Rectal smooth muscle tissue (tissue), 1 donor: ENCODE data around the gene FOXR1.

Source experiments
- H3K27ac ChIP-seq: one replicate; pipeline ENCODE4 v1.7.0; 2013; ENCODE audit warnings: low read depth, low read length, inconsistent platforms
- H3K27me3 ChIP-seq: one replicate; pipeline ENCODE4 v1.7.0; 2013; ENCODE audit warnings: low read length; ENCODE audit not compliant: control insufficient read depth, insufficient read depth
- H3K36me3 ChIP-seq: one replicate; pipeline ENCODE4 v1.7.0; 2013; ENCODE audit warnings: low read length; ENCODE audit not compliant: control insufficient read depth, insufficient read depth
- H3K4me1 ChIP-seq: one replicate; pipeline ENCODE4 v1.7.0; 2013; ENCODE audit warnings: low read length; ENCODE audit not compliant: control insufficient read depth, insufficient read depth
- H3K4me3 ChIP-seq: one replicate; pipeline ENCODE4 v1.7.0; 2013; ENCODE audit warnings: low read length
- H3K9ac ChIP-seq: one replicate; pipeline ENCODE4 v1.7.0; 2013; ENCODE audit warnings: low read length

The FOXR1 gene, protein sequence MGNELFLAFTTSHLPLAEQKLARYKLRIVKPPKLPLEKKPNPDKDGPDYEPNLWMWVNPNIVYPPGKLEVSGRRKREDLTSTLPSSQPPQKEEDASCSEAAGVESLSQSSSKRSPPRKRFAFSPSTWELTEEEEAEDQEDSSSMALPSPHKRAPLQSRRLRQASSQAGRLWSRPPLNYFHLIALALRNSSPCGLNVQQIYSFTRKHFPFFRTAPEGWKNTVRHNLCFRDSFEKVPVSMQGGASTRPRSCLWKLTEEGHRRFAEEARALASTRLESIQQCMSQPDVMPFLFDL

GRCh38 chr11:118971646-118972045 is at the start of gene FOXR1:
Gene FOXR1, plus strand, starts transcription at chr11:118971761. Its CDS starts 171 bp downstream, at chr11:118971932.
- Histone ChIP-seq H3K4me3 (no peak within 1 kb of the TSS), H3K27me3 (no peaks in the 10 kb centered on the region), H3K9ac (no peak within 1 kb of the TSS), H3K4me1 (no peaks in the 10 kb centered on the region), H3K27ac (no peak within 1 kb of the TSS), H3K36me3 (no peaks in the 10 kb centered on the region)

DNA sequence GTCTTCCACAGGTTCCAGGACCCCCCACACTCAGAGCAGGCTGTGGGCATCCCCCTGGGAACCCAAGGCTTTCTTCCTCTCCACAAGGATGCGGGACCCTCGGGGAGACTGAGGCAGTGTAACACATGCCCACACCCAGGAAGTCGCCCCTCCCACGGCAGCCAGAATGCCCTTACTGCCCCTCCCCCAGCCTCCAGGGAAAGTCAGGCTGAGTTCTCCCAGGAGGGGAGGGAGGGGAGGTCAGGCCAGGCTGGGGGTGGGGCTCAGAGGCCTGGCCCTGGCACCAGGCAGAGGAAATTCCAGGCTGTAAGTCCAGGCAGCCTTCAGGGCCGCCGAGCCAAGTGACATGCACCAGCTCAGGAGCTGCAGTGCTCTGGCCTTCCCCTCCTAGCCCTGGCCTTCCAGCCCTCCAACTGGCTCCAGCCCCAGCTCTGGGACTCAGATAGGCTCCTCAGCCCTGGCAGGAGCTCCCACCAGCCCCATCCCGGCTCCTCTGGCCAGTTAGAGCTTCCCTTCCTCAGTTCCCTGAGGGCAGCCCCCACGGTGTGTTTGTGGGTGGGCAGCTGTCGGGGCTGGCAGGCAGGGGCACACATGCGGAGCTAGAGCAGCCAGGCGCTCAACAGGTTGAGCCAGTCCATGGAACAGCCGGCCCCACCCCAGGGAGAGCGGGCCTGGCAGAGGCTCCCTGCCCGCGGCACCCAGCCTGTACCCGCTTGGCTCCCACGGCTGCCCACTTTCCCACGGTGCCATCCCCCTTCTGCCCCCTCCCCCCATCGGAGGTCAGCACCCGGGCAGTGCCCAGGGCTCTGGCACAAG is 49.4 kb upstream of the FOXR1 start:
- peak overlapping the region; percentile 81 for H3K4me3 ChIP-seq
- no peaks in the 10 kb centered on the region for H3K27me3 ChIP-seq
- H3K36me3 ChIP-seq = no peaks in the 10 kb centered on the region
- peaks cover 55% of the 10 kb centered on the region for H3K4me1 ChIP-seq
- peak overlapping the region; percentile 91 for H3K27ac ChIP-seq
- H3K9ac ChIP-seq = peak overlapping the region; percentile 64

GRCh38 chr11:118922745-118923627 is 48.6 kb upstream of the FOXR1 start:
- Histone ChIP-seq H3K27ac (peak overlapping the region; percentile 91), H3K4me3 (peak overlapping the region; percentile 81), H3K9ac (peak overlapping the region; percentile 94), H3K4me1 (peaks cover 52% of the 10 kb centered on the region), H3K27me3 (no peaks in the 10 kb centered on the region), H3K36me3 (no peaks in the 10 kb centered on the region)

- Histone ChIP-seq H3K4me1 (peaks cover 51% of the 10 kb centered on the region), H3K27me3 (no peaks in the 10 kb centered on the region), H3K36me3 (no peaks in the 10 kb centered on the region), H3K9ac (peak overlapping the region; percentile 94), H3K27ac (peak overlapping the region; percentile 90), H3K4me3 (peak overlapping the region; percentile 81)
Observed at GRCh38 chr11:118923721-118924587, 47.6 kb upstream of the FOXR1 start.

- Histone ChIP-seq H3K27me3 (no peaks in the 10 kb centered on the region), H3K4me3 (peak overlapping the region; percentile 81), H3K36me3 (no peaks in the 10 kb centered on the region), H3K9ac (peak overlapping the region; percentile 94), H3K4me1 (peaks cover 42% of the 10 kb centered on the region), H3K27ac (peak overlapping the region; percentile 90)
Observed at GRCh38 chr11:118924591-118925585, 46.7 kb upstream of the FOXR1 start.

DNA sequence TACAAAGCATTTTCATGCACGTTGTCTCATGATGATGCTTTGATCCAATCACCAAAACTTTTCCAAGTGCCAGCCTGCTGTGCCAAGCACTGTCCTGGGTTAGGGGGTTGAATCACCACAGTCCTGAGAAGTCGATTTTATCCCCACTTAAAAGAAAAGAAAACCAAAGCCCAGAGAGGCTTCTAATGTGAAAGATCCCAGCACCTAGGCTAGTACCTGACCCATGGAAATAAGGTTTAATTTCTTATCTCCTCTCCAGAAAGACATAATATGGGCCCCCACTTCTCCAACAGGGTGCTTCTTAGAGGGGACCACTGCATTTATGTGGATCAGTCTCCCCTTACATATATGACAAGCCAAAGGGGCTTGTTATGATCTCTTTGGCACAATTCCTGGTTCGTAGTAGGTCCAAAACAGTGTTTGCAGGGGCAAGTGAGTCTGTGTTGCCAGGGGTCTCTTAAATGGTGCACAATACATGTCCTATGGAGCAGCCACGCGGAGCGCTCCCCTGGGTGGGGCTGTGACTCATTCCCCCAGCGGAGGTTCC is 43.9 kb upstream of the FOXR1 start:
- no peaks in the 10 kb centered on the region for H3K36me3 ChIP-seq
- H3K27ac ChIP-seq = peak overlapping the region; percentile 97
- H3K4me1 ChIP-seq = peaks cover 22% of the 10 kb centered on the region
- no peak overlapping the region for H3K9ac ChIP-seq
- H3K4me3 ChIP-seq = peak overlapping the region; percentile 74
- H3K27me3 ChIP-seq = no peaks in the 10 kb centered on the region

GRCh38 chr11:118928101-118928869 is 43.3 kb upstream of the FOXR1 start:
- peak overlapping the region; percentile 74 for H3K4me3 ChIP-seq
- peak overlapping the region; percentile 97 for H3K27ac ChIP-seq
- H3K27me3 ChIP-seq = no peaks in the 10 kb centered on the region
- peak overlapping the region; percentile 82 for H3K9ac ChIP-seq
- H3K36me3 ChIP-seq = no peaks in the 10 kb centered on the region
- H3K4me1 ChIP-seq = peaks cover 24% of the 10 kb centered on the region

GRCh38 chr11:118928870-118929500 is 42.6 kb upstream of the FOXR1 start:
- Histone ChIP-seq H3K4me3 (peak overlapping the region; percentile 74), H3K4me1 (peaks cover 23% of the 10 kb centered on the region), H3K27me3 (no peaks in the 10 kb centered on the region), H3K36me3 (no peaks in the 10 kb centered on the region), H3K9ac (peak overlapping the region; percentile 82), H3K27ac (peak overlapping the region; percentile 97)

DNA sequence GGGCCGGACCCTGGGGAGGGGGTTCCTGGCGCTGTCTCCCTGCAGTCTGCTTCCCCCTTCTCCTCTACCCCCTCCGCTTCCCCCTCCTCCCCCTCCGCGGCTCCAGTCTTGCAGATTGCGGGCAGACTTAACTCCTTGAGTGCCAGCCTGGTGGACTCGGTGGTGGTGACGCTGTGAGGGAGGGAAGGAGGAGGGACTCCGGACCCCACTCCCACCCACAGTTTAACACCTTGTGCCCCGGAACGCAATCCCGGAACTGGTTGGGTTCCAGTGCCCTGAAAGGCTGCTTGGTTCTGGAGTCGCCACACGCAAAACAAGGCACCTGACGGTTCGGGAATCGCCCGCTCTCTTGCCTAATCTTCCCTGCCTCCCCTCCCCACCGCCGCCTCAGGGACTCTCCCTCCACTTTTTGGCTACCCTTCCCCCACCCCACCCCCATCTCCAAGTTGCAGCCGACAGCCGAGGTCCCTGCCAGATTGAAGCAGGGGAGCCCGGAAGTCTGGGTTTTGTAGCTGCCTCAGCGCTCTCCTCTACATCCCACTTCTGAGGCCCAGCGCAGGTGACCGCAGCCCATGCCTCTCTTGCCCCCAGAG is 42.0 kb upstream of the FOXR1 start:
- peak overlapping the region; percentile 52 for H3K9ac ChIP-seq
- peak overlapping the region; percentile 74 for H3K4me3 ChIP-seq

More for the DNA sequence above, 42.0 kb upstream of the FOXR1 start:
- Histone ChIP-seq H3K4me1 (peaks cover 21% of the 10 kb centered on the region), H3K27me3 (no peaks in the 10 kb centered on the region), H3K27ac (peak overlapping the region; percentile 97), H3K36me3 (no peaks in the 10 kb centered on the region)
